Measurements from ENCODE around the gene OR13C2. TPM values are rescaled to one million over a fixed set of nuclear protein-coding genes. Genes with fewer than 3 reads are reported as not detected.

Gene OR13C2
- polyA plus RNA-seq, 4 donors, result 0.10 TPM; not detected in 3

- DNase-seq (ENCODE audit: low read depth in 4 of 4, low spot score in 3 of 4), result no peak
Measured at GRCh38 chr9:104555521-104555920, 49.9 kb downstream of the OR13C2 start.

Other genes with a start within 250 kb of the OR13C2 start
- gene OR13F1, start 101.4 kb downstream of the OR13C2 start, polyA plus RNA-seq (ENCODE audit: insufficient read length in 4 of 4), result not detected
- not detected for gene OR13C4, start 78.4 kb downstream of the OR13C2 start, polyA plus RNA-seq (ENCODE audit: insufficient read length in 4 of 4)
- not detected for gene OR13C3, start 68.8 kb downstream of the OR13C2 start, polyA plus RNA-seq (ENCODE audit: insufficient read length in 4 of 4)
- gene OR13C8, start 36.5 kb downstream of the OR13C2 start, polyA plus RNA-seq (ENCODE audit: insufficient read length in 4 of 4), result not detected
- gene OR13C5, start 6.2 kb downstream of the OR13C2 start, polyA plus RNA-seq (ENCODE audit: insufficient read length in 4 of 4), result under 1 TPM in 1 of 4 donors, not detected in 3; 0.36 TPM
- not detected for gene OR13C9, start 12.6 kb upstream of the OR13C2 start, polyA plus RNA-seq (ENCODE audit: insufficient read length in 4 of 4)
- gene OR13D1, start 88.9 kb upstream of the OR13C2 start, polyA plus RNA-seq (ENCODE audit: insufficient read length in 4 of 4), result not detected
- gene NIPSNAP3A, start 142.1 kb upstream of the OR13C2 start, polyA plus RNA-seq (ENCODE audit: insufficient read length in 4 of 4), result 10 to 100 TPM; 53.4 to 65.6 (median 61.0) TPM
- 10 to 100 TPM; 11.2 to 13.2 (median 11.7) TPM for gene NIPSNAP3B, start 158.5 kb upstream of the OR13C2 start, polyA plus RNA-seq (ENCODE audit: insufficient read length in 4 of 4)

All from right renal pelvis (tissue), 4 donors.